HEK293 (cell line): ENCODE results near the gene CPA5.

Source experiments
- CTCF ChIA-PET: fragments of 350-600 bp; formaldehyde crosslinking; extraction: SDS; loops from one replicate; lab custom pipeline; 2021; ENCODE audit warnings: antibody characterized with exemption; lab: Yijun Ruan, JAX
- POLR2A ChIA-PET: fragments of 300-600 bp; formaldehyde crosslinking; extraction: SDS; loops from one replicate; lab custom pipeline; 2020; ENCODE audit warnings: antibody characterized with exemption, inconsistent platforms; lab: Yijun Ruan, JAX
- H3K27ac ChIP-seq: fragments of 200-500 bp; sonication (Bioruptor generic); 2 replicates; pipeline ENCODE4 v1.5.1; 2014; ENCODE audit warnings: low read depth, low read length, control low read depth, inconsistent platforms; ENCODE audit errors: extremely low read depth
- H3K36me3 ChIP-seq, 2 experiments: fragments of 200-500 bp in 1 of 2; sonication (Bioruptor generic) in 1 of 2; 1 replicate in 1 of 2; 2 replicates in 1 of 2; pipeline ENCODE4 v1.5.1; 2014 to 2017; ENCODE audit warnings: inconsistent platforms in 2 of 2, low read length in 2 of 2; ENCODE audit not compliant: control insufficient read depth in 2 of 2, insufficient read depth in 1 of 2
- H3K4me1 ChIP-seq: fragments of 200-500 bp; sonication (Bioruptor generic); 2 replicates; pipeline ENCODE4 v1.5.1; 2014; ENCODE audit warnings: mild to moderate bottlenecking, low read length, inconsistent platforms; ENCODE audit not compliant: control insufficient read depth, insufficient read depth
- H3K4me3 ChIP-seq: 2 replicates; pipeline ENCODE4 v1.5.1; 2011; ENCODE audit warnings: low read depth, mild to moderate bottlenecking, control low read depth, low read length, moderate library complexity
- H3K9me3 ChIP-seq: fragments of 200-500 bp; sonication (Bioruptor generic); 2 replicates; pipeline ENCODE4 v1.5.1; 2014; ENCODE audit warnings: low read depth, low read length, inconsistent platforms; ENCODE audit not compliant: control insufficient read depth, insufficient read depth
- FEZF1 ChIP-seq: fragments of 450-650 bp; formaldehyde crosslinking; IDR thresholded peaks from 2 replicates; pipeline ENCODE4 v1.5.1; 2016; ENCODE audit warnings: missing biosample characterization, missing genetic modification characterization
- HOXC10 ChIP-seq: sonication (generic); formaldehyde crosslinking; IDR thresholded peaks from 2 replicates; pipeline ENCODE4 v1.8.1; 2023; ENCODE audit warnings: mild to moderate bottlenecking, missing genetic modification reagents
- HOXD13 ChIP-seq: sonication (generic); formaldehyde crosslinking; IDR thresholded peaks from 2 replicates; pipeline ENCODE4 v1.8.0; 2022; ENCODE audit warnings: missing genetic modification reagents, borderline replicate concordance
- KLF7 ChIP-seq: fragments of 450-650 bp; formaldehyde crosslinking; IDR thresholded peaks from 2 replicates; pipeline ENCODE4 v1.5.1; 2016; ENCODE audit warnings: missing biosample characterization, missing genetic modification characterization, borderline replicate concordance
- MEIS1 ChIP-seq: sonication (generic); formaldehyde crosslinking; IDR thresholded peaks from 2 replicates; pipeline ENCODE4 v1.8.1; 2022; ENCODE audit warnings: missing genetic modification reagents, mild to moderate bottlenecking, borderline replicate concordance
- OSR2 ChIP-seq: fragments of 450-650 bp; formaldehyde crosslinking; IDR thresholded peaks from 2 replicates; pipeline ENCODE4 v1.5.1; 2016; ENCODE audit warnings: missing biosample characterization, missing genetic modification characterization
- SP7 ChIP-seq: fragments of 450-650 bp; formaldehyde crosslinking; IDR thresholded peaks from 2 replicates; pipeline ENCODE4 v1.5.1; 2016; ENCODE audit warnings: missing biosample characterization, missing genetic modification characterization
- YY2 ChIP-seq: fragments of 450-650 bp; formaldehyde crosslinking; IDR thresholded peaks from 2 replicates; pipeline ENCODE4 v1.5.1; 2016; ENCODE audit warnings: missing biosample characterization, missing genetic modification characterization
- ZBTB20 ChIP-seq: fragments of 450-650 bp; formaldehyde crosslinking; IDR thresholded peaks from 2 replicates; pipeline ENCODE4 v1.5.1; 2016; ENCODE audit warnings: missing biosample characterization, missing genetic modification characterization
- ZFHX2 ChIP-seq: fragments of 450-650 bp; formaldehyde crosslinking; conservative IDR thresholded peaks from 2 replicates; pipeline ENCODE4 v1.5.1; 2016; ENCODE audit warnings: missing biosample characterization, missing genetic modification characterization
- ZFP37 ChIP-seq: fragments of 450-650 bp; formaldehyde crosslinking; IDR thresholded peaks from 2 replicates; pipeline ENCODE4 v1.5.1; 2016; ENCODE audit warnings: missing biosample characterization, missing genetic modification characterization
- ZFP69B ChIP-seq: fragments of 450-650 bp; formaldehyde crosslinking; IDR thresholded peaks from 2 replicates; pipeline ENCODE4 v1.5.1; 2016; ENCODE audit warnings: missing biosample characterization, missing genetic modification characterization
- ZIC2 ChIP-seq: fragments of 450-650 bp; formaldehyde crosslinking; IDR thresholded peaks from 2 replicates; pipeline ENCODE4 v1.5.1; 2016; ENCODE audit warnings: missing biosample characterization, missing genetic modification characterization
- ZNF140 ChIP-seq: fragments of 450-650 bp; formaldehyde crosslinking; IDR thresholded peaks from 2 replicates; pipeline ENCODE4 v1.5.1; 2016; ENCODE audit warnings: missing biosample characterization, missing genetic modification characterization
- ZNF146 ChIP-seq: fragments of 450-650 bp; formaldehyde crosslinking; IDR thresholded peaks from 2 replicates; pipeline ENCODE4 v1.5.1; 2016; ENCODE audit warnings: missing biosample characterization, missing genetic modification characterization
- ZNF157 ChIP-seq: fragments of 450-650 bp; formaldehyde crosslinking; IDR thresholded peaks from 2 replicates; pipeline ENCODE4 v1.5.1; 2016; ENCODE audit warnings: missing biosample characterization, missing genetic modification characterization
- ZNF184 ChIP-seq: fragments of 450-650 bp; IDR thresholded peaks from 2 replicates; pipeline ENCODE4 v1.5.1; 2018; ENCODE audit warnings: missing biosample characterization, mild to moderate bottlenecking, missing genetic modification characterization
- ZNF23 ChIP-seq: fragments of 450-650 bp; formaldehyde crosslinking; IDR thresholded peaks from 2 replicates; pipeline ENCODE4 v1.5.1; 2016; ENCODE audit warnings: missing biosample characterization, missing genetic modification characterization, borderline replicate concordance
- ZNF292 ChIP-seq: fragments of 450-650 bp; formaldehyde crosslinking; IDR thresholded peaks from 2 replicates; pipeline ENCODE4 v1.5.1; 2016; ENCODE audit warnings: low read depth, missing biosample characterization, missing genetic modification characterization, borderline replicate concordance
- ZNF473 ChIP-seq: fragments of 450-650 bp; formaldehyde crosslinking; IDR thresholded peaks from 2 replicates; pipeline ENCODE4 v1.5.1; 2017; ENCODE audit warnings: missing biosample characterization, missing genetic modification characterization
- ZNF514 ChIP-seq: fragments of 450-650 bp; formaldehyde crosslinking; IDR thresholded peaks from 2 replicates; pipeline ENCODE4 v1.5.1; 2016; ENCODE audit warnings: missing biosample characterization, missing genetic modification characterization
- ZNF558 ChIP-seq: fragments of 450-650 bp; formaldehyde crosslinking; IDR thresholded peaks from 2 replicates; pipeline ENCODE4 v1.5.1; 2016; ENCODE audit warnings: missing biosample characterization, missing genetic modification characterization
- ZNF658 ChIP-seq: fragments of 450-650 bp; formaldehyde crosslinking; IDR thresholded peaks from 2 replicates; pipeline ENCODE4; 2016; ENCODE audit warnings: missing biosample characterization, missing genetic modification characterization
- ZNF830 ChIP-seq: fragments of 450-650 bp; IDR thresholded peaks from 2 replicates; pipeline ENCODE4 v1.5.0; 2018; ENCODE audit warnings: missing biosample characterization, missing genetic modification characterization, low read depth, mild to moderate bottlenecking, moderate library complexity
- TF ChIP-seq, protein P1 (sequence below): fragments of 450-650 bp; formaldehyde crosslinking; IDR thresholded peaks from 2 replicates; pipeline ENCODE4 v1.5.1; 2016; ENCODE audit warnings: missing biosample characterization, missing genetic modification characterization, borderline replicate concordance
- TF ChIP-seq, protein P2 (sequence below): fragments of 450-650 bp; formaldehyde crosslinking; IDR thresholded peaks from 2 replicates; pipeline ENCODE4 v1.5.1; 2016; ENCODE audit warnings: missing biosample characterization, missing genetic modification characterization
- TF ChIP-seq, protein P3 (sequence below): fragments of 450-650 bp; formaldehyde crosslinking; IDR thresholded peaks from 2 replicates; pipeline ENCODE4 v1.5.1; 2016; ENCODE audit warnings: missing biosample characterization, missing genetic modification characterization

CPA5 gene

DNA sequence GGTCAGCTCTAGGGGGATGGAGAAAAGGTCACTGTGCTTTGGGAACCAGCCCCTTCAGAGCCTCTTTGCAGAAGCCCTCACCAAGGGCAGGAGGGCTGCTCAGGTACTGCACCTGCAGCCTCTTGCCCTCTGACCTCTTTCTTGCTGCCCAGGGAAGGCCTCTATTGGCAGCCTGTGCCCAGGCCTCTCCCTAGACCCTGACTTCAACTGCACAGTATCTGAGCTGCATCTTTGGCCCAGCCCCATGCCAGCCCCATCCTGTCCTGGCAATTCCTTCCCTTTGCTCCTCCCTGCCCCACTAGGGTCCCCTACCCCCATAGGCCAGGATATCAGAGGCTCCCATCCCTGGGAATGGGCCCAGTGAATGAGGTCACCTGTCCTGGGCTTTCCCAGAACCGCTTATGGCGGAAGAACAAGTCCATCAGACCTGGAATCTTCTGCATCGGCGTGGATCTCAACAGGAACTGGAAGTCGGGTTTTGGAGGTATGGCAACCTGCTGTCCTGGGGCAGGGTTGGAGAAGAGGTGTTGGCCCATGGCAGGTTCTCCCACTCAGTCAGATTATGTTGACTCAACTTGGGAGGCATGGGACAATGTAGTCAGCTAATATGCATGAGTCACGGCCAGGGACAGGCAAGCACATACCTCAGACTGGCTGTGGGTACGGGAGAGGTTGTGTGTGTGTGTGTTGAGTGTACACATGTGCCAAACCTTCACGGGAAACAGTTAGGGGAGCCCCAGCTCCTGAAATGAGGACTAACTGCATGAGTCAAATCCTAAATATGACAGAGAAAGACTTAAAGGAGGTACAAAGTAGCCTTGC, 18.6 kb downstream of the CPA5 start (continued):
- TF ChIP-seq ZNF514 (tag by site-specific recombination) (no peak), ZFP69B (tag by site-specific recombination) (no peak), ZNF658 (tag by site-specific recombination) (no peak), MEIS1 (CRISPR knock-in tag) (no peak), ZBTB20 (tag by site-specific recombination) (peak; percentile 54; the same call in 1 of the 2 replicates), ZNF830 (tag by site-specific recombination) (no peak), ZFHX2 (tag by site-specific recombination) (peak; percentile 58), HOXC10 (no peak), ZNF157 (tag by site-specific recombination) (no peak), ZNF140 (tag by site-specific recombination) (no peak), ZNF558 (tag by site-specific recombination) (no peak), HOXD13 (no peak), OSR2 (tag by site-specific recombination) (no peak), FEZF1 (no peak), SP7 (tag by site-specific recombination) (peak; percentile 79), ZNF23 (tag by site-specific recombination) (no peak), ZNF473 (tag by site-specific recombination) (no peak), ZNF146 (tag by site-specific recombination) (no peak), KLF7 (tag by site-specific recombination) (no peak), ZNF292 (no peak), ZFP37 (tag by site-specific recombination) (peak; percentile 57; the same call in 1 of the 2 replicates)
- TF ChIP-seq, protein P1, sequence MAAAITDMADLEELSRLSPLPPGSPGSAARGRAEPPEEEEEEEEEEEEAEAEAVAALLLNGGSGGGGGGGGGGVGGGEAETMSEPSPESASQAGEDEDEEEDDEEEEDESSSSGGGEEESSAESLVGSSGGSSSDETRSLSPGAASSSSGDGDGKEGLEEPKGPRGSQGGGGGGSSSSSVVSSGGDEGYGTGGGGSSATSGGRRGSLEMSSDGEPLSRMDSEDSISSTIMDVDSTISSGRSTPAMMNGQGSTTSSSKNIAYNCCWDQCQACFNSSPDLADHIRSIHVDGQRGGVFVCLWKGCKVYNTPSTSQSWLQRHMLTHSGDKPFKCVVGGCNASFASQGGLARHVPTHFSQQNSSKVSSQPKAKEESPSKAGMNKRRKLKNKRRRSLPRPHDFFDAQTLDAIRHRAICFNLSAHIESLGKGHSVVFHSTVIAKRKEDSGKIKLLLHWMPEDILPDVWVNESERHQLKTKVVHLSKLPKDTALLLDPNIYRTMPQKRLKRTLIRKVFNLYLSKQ, result no peak
- TF ChIP-seq, protein P2, sequence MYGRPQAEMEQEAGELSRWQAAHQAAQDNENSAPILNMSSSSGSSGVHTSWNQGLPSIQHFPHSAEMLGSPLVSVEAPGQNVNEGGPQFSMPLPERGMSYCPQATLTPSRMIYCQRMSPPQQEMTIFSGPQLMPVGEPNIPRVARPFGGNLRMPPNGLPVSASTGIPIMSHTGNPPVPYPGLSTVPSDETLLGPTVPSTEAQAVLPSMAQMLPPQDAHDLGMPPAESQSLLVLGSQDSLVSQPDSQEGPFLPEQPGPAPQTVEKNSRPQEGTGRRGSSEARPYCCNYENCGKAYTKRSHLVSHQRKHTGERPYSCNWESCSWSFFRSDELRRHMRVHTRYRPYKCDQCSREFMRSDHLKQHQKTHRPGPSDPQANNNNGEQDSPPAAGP, result peak; percentile 92
- TF ChIP-seq, protein P3, sequence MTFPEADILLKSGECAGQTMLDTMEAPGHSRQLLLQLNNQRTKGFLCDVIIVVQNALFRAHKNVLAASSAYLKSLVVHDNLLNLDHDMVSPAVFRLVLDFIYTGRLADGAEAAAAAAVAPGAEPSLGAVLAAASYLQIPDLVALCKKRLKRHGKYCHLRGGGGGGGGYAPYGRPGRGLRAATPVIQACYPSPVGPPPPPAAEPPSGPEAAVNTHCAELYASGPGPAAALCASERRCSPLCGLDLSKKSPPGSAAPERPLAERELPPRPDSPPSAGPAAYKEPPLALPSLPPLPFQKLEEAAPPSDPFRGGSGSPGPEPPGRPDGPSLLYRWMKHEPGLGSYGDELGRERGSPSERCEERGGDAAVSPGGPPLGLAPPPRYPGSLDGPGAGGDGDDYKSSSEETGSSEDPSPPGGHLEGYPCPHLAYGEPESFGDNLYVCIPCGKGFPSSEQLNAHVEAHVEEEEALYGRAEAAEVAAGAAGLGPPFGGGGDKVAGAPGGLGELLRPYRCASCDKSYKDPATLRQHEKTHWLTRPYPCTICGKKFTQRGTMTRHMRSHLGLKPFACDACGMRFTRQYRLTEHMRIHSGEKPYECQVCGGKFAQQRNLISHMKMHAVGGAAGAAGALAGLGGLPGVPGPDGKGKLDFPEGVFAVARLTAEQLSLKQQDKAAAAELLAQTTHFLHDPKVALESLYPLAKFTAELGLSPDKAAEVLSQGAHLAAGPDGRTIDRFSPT (tag by site-specific recombination), result peak; percentile 59; the same call in 1 of the 2 replicates

DNA sequence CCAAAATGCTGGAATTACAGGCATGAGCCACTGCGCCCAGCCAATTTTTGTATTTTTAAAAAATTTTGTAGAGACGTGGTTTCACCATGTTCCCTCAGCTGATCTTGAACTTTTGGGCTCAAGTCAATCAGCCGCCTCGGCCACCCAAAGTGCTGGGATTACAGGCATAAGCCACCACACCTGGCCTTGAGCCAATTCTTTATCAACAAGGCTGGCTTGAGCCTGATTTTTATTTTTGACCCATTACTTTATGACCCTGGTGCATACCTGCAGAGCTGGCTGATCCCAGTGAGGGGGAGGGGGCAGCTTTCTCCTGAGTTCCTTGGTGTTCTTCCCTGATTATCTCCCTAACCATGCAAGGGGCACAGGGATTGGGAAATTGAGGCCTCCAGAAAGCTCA, 19.8 kb downstream of the CPA5 start:
- H3K27ac ChIP-seq, result peak overlapping the region; percentile 70; the same call in 1 of the 2 replicates
- ChIA-PET POLR2A (no interaction called here), CTCF (no interaction called here)
- H3K4me1 ChIP-seq, result peaks cover 14% of the 10 kb centered on the region
- no peak for TF ChIP-seq YY2 (tag by site-specific recombination)
- 0 out of 2 replicates have a peak, but pooled peaks have one; percentile 19 for TF ChIP-seq ZIC2 (tag by site-specific recombination)
- peak; percentile 42; the same call in 1 of the 2 replicates for TF ChIP-seq ZNF184 (tag by site-specific recombination)
- H3K4me3 ChIP-seq, result no peak overlapping the region
- no peaks in the 10 kb centered on the region for H3K36me3 ChIP-seq
- no peaks in the 10 kb centered on the region for H3K9me3 ChIP-seq
